Mucosa of stomach (tissue), 1 donor: Measurements from ENCODE around the gene RP9.

ENCODE experiments used
- H3K27me3 ChIP-seq: one replicate; pipeline ENCODE4 v1.7.0; 2013; ENCODE audit warnings: mild to moderate bottlenecking, low read length; ENCODE audit not compliant: control insufficient read depth, insufficient read depth
- H3K36me3 ChIP-seq: one replicate; pipeline ENCODE4 v1.7.0; 2013; ENCODE audit warnings: low read length; ENCODE audit not compliant: control insufficient read depth, insufficient read depth
- H3K4me1 ChIP-seq: one replicate; pipeline ENCODE4 v1.7.0; 2013; ENCODE audit warnings: mild to moderate bottlenecking, low read length; ENCODE audit not compliant: control insufficient read depth, insufficient read depth
- H3K4me3 ChIP-seq: one replicate; pipeline ENCODE4 v1.7.0; 2013; ENCODE audit warnings: low read length
- H3K9ac ChIP-seq: one replicate; pipeline ENCODE4 v1.7.0; 2013; ENCODE audit warnings: mild to moderate bottlenecking, low read length, moderate library complexity
- H3K9me3 ChIP-seq: one replicate; pipeline ENCODE4 v1.7.0; 2013; ENCODE audit warnings: mild to moderate bottlenecking, low read length, moderate library complexity; ENCODE audit not compliant: control insufficient read depth
- donor health status: Pancreatic carcinoma.

Gene RP9

DNA sequence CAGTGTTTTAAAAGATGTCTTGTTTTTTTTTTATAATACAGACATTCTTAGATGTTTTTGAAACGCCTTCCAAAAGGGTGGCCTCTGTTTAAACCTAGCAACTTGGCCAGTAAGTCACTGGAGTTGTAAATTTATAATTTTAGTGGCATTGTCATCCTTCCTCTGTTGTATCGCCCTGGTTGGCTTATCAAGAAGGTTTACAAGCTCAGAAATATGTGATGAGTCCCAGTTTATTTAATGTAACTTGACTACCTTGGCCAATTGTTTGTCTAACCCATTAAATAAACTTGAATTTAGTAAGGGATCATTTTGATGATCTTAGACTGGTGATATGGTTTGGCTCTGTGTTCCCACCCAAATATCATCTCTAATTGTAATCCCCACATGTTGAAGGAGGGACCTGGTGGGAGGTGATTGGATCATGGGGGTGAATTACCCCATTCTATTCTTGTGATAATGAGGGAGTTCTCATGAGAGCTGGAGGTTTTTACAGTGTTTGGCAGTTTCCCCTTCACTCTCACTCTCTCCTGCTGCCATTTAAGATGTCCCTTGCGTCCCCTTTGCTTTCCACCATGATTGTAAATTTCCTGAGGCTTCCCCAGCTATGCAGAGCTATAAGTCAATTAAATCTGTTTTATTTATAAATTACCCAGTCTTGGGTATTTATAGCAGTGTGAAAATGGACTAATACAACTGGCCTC is 33.2 kb downstream of the RP9 start:
- Histone ChIP-seq H3K4me3 (no peak overlapping the region), H3K9ac (no peak overlapping the region)

DNA sequence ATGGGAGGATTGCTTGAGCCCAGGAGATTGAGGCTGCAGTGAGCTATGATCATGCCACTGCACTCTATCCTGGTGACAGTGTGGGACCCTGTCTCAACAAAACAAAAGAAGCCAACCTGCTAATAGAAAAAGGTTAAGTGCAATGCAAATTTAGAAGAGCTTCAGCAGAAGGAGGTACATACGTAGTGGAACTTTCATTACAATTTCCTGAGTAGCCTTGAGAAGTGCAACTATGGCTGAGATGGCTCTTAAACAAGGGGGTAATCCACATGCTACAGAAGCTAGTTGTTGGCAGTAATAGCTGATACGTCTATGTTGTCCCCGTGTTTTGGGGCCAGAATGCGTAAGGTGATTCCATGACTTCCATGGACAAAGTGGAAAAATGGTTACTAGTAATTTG is 36.0 kb downstream of the RP9 start:
- no peaks in the 10 kb centered on the region for H3K4me1 ChIP-seq
- H3K9me3 ChIP-seq: no peaks in the 10 kb centered on the region
- H3K9ac ChIP-seq: no peak overlapping the region
- no peaks in the 10 kb centered on the region for H3K27me3 ChIP-seq
- no peaks in the 10 kb centered on the region for H3K36me3 ChIP-seq
- H3K4me3 ChIP-seq: no peak overlapping the region

More for the DNA sequence above, 33.2 kb downstream of the RP9 start:
- no peaks in the 10 kb centered on the region for H3K36me3 ChIP-seq
- no peaks in the 10 kb centered on the region for H3K27me3 ChIP-seq
- H3K4me1 ChIP-seq: no peaks in the 10 kb centered on the region
- no peaks in the 10 kb centered on the region for H3K9me3 ChIP-seq

DNA sequence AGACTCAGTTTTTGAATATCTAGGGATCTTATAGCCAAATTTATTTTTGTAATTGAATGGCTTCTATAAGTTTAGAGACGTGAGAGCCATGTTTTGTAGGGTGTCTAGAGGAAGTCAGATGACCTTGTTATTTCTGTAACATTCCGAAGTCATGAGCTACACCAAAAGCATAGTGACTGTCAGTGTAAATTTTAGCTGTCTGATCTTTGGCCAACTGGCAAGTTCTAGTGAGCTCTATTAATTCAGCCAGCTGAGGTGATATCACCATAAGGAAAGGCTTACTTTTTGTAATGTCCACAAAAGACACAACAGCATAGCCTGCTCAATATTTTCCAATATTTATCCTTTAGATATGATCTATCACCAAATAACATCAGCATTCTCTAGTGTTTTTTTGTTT is 36.7 kb downstream of the RP9 start:
- Histone ChIP-seq H3K4me1 (no peaks in the 10 kb centered on the region), H3K9me3 (no peaks in the 10 kb centered on the region), H3K27me3 (no peaks in the 10 kb centered on the region), H3K4me3 (no peak overlapping the region), H3K36me3 (no peaks in the 10 kb centered on the region), H3K9ac (no peak overlapping the region)

DNA sequence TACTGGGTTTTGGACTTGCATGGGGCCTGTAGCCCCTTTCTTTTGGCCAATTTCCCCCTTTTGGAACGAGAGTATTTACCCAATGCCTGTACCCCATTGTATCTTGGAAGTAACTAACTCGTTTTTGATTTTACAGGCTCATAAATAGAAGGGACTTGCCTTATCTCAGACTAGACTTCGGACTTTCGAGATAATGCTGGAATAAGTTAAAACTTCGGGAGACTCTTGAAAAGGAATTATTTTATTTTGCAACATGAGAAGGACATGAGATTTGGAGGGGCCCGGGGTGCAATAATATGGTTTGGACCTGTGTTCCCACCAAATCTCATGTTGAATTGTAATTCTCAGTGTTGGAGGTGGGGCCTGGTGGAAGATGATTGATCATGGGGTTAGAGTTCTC is 38.4 kb downstream of the RP9 start:
- no peaks in the 10 kb centered on the region for H3K27me3 ChIP-seq
- H3K36me3 ChIP-seq: no peaks in the 10 kb centered on the region
- no peaks in the 10 kb centered on the region for H3K9me3 ChIP-seq
- no peak overlapping the region for H3K4me3 ChIP-seq
- H3K4me1 ChIP-seq: no peaks in the 10 kb centered on the region
- no peak overlapping the region for H3K9ac ChIP-seq

DNA sequence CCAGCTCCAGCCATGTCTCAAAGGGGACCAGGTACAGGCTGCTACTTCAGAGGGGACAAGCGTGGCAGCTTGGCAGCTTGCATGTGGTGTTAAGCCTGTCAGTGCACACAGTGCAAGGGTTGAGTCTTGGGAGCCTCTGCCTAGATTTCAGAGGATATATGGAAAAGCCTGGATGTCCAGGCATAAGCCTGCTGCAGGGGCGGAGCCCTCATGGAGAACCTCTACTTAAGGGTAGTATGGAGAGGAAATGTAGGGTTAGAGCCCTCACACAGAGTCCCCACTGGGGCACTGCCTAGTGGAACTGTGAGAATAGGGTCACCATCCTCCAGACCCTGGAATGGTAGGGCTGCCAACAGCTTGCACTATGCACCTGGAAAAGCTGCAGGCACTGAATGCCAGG is 38.9 kb downstream of the RP9 start:
- Histone ChIP-seq H3K4me1 (no peaks in the 10 kb centered on the region), H3K9me3 (no peaks in the 10 kb centered on the region), H3K36me3 (no peaks in the 10 kb centered on the region), H3K27me3 (no peaks in the 10 kb centered on the region), H3K4me3 (no peak overlapping the region), H3K9ac (no peak overlapping the region)

DNA sequence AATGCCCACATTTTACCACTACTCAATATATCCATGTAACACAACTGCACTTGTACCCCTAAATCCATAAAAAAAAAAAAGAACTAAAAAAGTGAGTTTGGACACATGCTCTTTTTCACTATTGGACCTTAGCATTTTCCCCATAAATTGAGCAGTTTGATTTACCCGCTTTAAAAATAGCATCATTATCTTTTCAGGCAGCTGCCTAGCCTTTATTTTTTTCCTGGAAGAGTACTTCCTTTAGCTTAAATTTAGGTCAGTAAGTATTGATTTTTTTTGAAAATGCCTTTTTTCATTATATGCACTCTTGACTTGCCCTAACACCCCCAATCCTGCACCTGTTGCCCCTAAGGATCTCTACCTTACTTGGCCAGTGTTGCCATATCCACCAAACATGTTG is 41.3 kb downstream of the RP9 start:
- Histone ChIP-seq H3K4me1 (peaks cover 4% of the 10 kb centered on the region), H3K9me3 (no peaks in the 10 kb centered on the region), H3K4me3 (no peak overlapping the region)

DNA sequence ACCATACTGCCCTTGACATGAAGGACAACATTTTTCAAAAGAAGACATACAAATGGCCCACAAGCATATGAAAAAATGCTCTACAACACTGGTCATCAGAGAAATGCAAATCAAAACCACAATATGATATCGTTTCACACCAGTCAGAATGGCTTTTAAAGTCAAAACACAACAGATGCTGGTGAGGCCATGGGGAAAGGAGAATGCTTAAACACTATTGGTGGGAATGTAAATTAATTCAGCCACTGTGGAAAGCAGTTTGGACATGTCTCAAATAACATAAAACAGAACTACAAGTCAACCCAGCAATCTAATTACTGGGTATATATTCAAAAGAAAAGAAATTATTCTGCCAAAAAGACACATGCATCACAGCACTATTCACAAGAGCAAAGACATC is 42.4 kb downstream of the RP9 start:
- Histone ChIP-seq H3K36me3 (no peaks in the 10 kb centered on the region), H3K9ac (no peak overlapping the region), H3K9me3 (no peaks in the 10 kb centered on the region), H3K4me3 (no peak overlapping the region), H3K4me1 (peaks cover 4% of the 10 kb centered on the region), H3K27me3 (no peaks in the 10 kb centered on the region)

More for the DNA sequence above, 41.3 kb downstream of the RP9 start:
- Histone ChIP-seq H3K9ac (no peak overlapping the region), H3K36me3 (no peaks in the 10 kb centered on the region), H3K27me3 (no peaks in the 10 kb centered on the region)

DNA sequence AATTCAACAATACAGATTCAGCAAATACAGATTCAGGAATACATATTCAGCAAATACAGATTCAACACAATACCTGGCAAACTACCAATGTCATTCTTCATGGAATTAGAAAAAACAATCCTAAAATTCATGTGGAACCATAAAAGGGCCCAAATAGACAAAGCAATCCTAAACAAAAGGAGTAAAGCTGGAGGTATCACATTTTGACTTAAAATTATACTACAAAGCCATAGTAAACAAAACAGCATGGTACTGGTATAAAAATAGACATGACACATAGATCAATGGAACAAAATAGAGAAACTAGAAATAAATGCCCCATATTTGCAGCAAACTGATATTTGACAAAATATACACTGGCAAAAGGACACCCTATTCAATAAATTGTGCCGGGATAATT is 43.2 kb downstream of the RP9 start:
- Histone ChIP-seq H3K9ac (no peak overlapping the region), H3K9me3 (no peaks in the 10 kb centered on the region), H3K27me3 (no peaks in the 10 kb centered on the region), H3K36me3 (no peaks in the 10 kb centered on the region), H3K4me3 (no peak overlapping the region), H3K4me1 (peaks cover 4% of the 10 kb centered on the region)

DNA sequence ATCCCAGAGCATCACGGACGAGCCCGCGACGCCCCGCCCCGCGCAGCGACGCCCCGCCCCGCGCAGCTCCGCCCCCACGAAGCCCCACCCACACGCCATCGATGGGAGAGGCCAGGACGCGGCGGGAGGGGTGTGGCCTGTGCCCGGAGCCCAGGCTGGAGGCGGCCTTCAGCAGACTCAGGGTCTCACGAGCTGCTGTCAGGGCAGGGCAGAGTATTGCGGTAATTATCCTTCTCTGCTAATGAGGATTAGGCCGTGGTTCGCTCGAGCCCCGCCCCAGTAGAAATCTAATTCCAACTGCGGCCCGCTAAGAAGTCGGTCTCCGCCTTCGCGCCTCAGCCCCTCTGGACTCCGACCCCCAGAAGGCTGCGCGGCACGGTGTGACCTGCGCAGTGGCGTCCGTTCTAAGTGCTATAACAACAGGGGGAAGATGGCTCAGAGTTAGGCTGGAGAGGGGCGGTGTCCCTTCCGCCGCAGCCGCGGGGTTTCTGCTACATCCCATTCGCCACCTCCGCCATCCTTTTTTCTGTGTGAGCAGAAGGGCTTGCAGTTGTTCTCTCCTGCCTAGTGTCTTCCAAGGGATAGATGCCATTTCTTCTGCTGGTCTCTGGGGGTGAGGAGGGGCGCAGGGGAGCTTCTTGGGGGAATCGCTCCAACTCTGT is 46.3 kb downstream of the RP9 start:
- peak overlapping the region; percentile 89 for H3K9ac ChIP-seq

DNA sequence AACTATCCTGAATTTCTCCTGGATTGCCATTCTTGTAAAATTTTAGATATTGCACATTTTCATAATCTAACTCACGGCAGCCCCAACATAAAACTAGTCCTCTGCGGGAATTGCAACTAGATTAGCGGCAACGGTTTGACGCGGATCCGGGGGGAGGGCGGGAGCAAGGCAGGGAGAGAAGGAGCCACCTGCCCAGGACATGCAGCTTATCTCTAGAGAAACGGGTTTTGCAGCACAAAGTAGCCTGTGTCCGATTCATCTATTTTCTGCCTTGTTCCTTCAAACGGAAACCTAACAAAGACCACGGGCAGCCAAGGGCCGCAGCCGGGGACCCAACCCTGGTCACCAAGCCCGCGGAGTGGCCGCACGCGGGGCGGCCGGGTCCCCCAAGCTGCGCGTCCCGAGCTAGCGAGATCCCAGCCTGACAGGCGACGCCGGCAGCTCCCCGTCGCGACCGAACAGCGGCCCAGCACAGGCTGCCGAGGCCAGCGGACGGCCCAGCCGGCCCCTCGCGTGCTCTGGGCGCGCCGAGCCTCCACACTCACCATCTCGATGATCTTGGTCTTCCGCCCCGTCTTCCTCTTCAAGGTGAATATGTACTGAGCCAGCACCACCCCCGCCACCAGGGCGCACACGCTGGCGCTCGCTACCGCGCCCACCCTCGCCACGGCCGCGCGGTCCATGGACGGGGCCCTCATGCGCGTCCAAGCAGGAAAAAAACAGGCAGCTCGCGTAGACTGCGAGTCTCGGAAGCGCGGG is 47.0 kb downstream of the RP9 start, which contains the start of gene NT5C3A:
Gene NT5C3A (minus strand): TSS at position 754 of the 759 bp plus-strand sequence. CDS start 71 bp downstream, at position 683.
- peaks cover 4% of the 10 kb centered on the region for H3K4me1 ChIP-seq
- no peaks in the 10 kb centered on the region for H3K9me3 ChIP-seq
- no peaks in the 10 kb centered on the region for H3K27me3 ChIP-seq
- peak within 1 kb of the TSS; percentile 89 for H3K9ac ChIP-seq
- no peaks in the 10 kb centered on the region for H3K36me3 ChIP-seq
- peak within 1 kb of the TSS; percentile 71 for H3K4me3 ChIP-seq

More for the DNA sequence above, 46.3 kb downstream of the RP9 start:
- Histone ChIP-seq H3K27me3 (no peaks in the 10 kb centered on the region), H3K4me3 (peak overlapping the region; percentile 71), H3K4me1 (peaks cover 4% of the 10 kb centered on the region), H3K36me3 (no peaks in the 10 kb centered on the region), H3K9me3 (no peaks in the 10 kb centered on the region)

DNA sequence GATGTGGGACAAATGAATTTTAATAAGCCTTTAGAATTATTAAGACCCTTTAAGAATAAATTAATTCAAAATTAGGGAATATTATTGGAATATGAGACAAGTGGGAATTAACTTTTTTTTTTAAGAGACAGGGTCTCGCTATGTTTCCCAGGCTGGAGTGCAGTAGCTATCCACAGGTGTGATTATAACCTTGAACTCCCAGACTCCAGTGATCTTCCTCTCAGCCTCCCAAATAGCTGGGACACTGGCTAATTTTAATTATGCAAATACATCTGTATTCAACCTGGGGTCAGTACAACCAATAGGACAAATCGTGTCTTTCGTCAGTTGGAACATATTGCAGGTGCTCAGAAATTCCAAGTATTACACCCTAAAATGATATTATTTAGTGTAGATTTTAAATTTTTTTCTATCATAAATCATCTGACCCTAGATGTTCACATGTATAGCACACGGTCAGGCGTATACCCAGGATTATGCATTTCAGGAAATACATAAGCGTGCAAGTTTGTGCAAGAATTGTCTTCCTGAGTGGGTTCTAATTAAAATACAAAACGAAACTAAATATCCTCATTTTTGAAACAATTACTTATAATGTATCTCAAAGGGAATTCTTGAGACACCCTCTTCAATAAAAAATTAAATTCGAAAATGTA is 47.8 kb downstream of the RP9 start:
- Histone ChIP-seq H3K4me3 (no peak overlapping the region), H3K9ac (peak overlapping the region; percentile 89), H3K9me3 (no peaks in the 10 kb centered on the region), H3K36me3 (no peaks in the 10 kb centered on the region), H3K27me3 (no peaks in the 10 kb centered on the region), H3K4me1 (peaks cover 4% of the 10 kb centered on the region)

DNA sequence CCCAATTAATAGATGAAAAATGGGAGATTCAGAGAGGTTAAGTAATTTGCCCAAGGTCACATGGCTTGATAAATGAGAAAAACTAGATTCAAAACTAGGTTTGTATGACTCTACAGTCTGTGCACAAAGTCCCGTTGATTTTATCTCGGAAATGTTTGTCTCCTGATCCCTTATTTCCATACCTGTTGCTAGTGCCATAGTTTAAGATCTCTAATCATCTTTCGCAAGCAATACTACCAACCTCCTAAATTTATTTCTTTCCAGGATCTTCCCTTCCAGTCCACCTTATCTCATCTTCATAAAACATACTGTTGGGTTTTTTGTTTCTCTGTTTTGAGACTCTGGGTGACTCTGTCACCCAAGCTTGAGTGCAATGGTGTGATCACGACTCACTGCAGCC is 49.6 kb downstream of the RP9 start:
- Histone ChIP-seq H3K27me3 (no peaks in the 10 kb centered on the region), H3K4me3 (no peak overlapping the region), H3K9me3 (no peaks in the 10 kb centered on the region), H3K36me3 (no peaks in the 10 kb centered on the region), H3K9ac (no peak overlapping the region), H3K4me1 (peaks cover 4% of the 10 kb centered on the region)
